Measurements from ENCODE around the gene CDK10. TPM values are rescaled to one million over a fixed set of nuclear protein-coding genes. Genes with fewer than 3 reads are reported as not detected.

The CDK10 gene
- total RNA-seq, 4 donors from 2014 or later, result 34.6 to 69.1 (median 40.9) TPM

GRCh38 chr16:89700100-89700648, 13.7 kb downstream of the CDK10 start:
- no peak for TF ChIP-seq POLR2A (IDR thresholded peaks at IDR 0.05)
- TF ChIP-seq, protein P1, sequence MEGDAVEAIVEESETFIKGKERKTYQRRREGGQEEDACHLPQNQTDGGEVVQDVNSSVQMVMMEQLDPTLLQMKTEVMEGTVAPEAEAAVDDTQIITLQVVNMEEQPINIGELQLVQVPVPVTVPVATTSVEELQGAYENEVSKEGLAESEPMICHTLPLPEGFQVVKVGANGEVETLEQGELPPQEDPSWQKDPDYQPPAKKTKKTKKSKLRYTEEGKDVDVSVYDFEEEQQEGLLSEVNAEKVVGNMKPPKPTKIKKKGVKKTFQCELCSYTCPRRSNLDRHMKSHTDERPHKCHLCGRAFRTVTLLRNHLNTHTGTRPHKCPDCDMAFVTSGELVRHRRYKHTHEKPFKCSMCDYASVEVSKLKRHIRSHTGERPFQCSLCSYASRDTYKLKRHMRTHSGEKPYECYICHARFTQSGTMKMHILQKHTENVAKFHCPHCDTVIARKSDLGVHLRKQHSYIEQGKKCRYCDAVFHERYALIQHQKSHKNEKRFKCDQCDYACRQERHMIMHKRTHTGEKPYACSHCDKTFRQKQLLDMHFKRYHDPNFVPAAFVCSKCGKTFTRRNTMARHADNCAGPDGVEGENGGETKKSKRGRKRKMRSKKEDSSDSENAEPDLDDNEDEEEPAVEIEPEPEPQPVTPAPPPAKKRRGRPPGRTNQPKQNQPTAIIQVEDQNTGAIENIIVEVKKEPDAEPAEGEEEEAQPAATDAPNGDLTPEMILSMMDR (IDR thresholded peaks at IDR 0.05), result peak in 1 of 3 donors; percentile 36
- intact Hi-C loops (cut with DNase I; ENCODE audit: low total_unique reads), result loop anchor here (10.0 kb wide), 1 partner anchor 165 kb away; no protein-coding TSS in a partner anchor
- DNase-seq (ENCODE audit: low spot score in 2 of 2), result peak; percentile 97 to 99
- H3K4me3 ChIP-seq (ENCODE audit: low read depth, poor library complexity, severe bottlenecking), result peak overlapping the region; percentile 56
- WGBS, 2 donors, result 1 to 3% methylated on average over 15 to 25 of the region's 30 CpGs

DNA sequence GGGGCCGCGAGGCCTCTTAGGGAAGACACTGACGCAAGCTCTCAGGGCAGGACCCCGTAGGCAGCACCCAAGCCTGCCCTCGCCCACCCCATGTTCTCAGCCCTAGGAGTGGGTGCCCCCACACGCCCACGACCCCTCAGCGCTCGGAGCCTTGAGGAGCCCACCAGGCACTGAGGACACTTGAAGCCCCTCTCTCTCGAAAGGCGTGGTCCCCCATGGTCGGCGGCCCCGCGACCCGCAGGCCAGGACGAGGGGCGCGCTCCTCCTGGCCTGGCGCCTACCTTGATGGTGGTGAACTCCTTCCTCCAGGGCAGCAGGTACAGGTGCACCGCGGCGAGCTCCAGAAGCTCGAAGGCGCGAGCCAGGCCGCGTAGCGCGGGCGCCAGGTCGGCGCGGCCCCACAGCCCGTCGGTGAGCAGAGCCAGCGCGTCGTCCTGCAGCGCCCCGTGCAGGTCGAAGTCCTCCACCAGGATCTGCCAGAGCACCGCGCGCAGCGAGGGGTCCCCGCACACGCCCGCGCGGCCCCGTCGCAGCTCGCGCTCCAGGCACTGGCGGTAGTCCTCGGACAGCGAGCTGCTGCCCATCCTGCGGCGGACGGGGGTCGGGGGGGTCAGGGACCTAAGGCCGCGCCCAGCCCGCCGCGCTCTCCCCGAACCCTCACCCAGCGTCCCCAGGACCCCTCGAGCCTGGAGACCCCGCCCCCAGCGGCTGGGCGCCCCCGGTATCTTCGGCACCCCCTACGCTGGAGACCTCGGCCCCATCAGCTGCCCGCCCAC, 14.3 kb downstream of the CDK10 start:
- H3K4me3 ChIP-seq (ENCODE audit: low read depth, poor library complexity, severe bottlenecking), result peak overlapping the region; percentile 56
- 3 to 4% methylated on average over 20 to 44 of the region's 78 CpGs for WGBS, 2 donors
- intact Hi-C loops (cut with DNase I; ENCODE audit: low total_unique reads), result loop anchor here (10.0 kb wide), 1 partner anchor 164 kb away; no protein-coding TSS in a partner anchor
- peak in 1 of 2 donors; percentile 89 for DNase-seq (ENCODE audit: low spot score in 2 of 2)
- no peak for TF ChIP-seq POLR2A (IDR thresholded peaks at IDR 0.05)
- TF ChIP-seq, protein P1 (IDR thresholded peaks at IDR 0.05), result no peak

DNA sequence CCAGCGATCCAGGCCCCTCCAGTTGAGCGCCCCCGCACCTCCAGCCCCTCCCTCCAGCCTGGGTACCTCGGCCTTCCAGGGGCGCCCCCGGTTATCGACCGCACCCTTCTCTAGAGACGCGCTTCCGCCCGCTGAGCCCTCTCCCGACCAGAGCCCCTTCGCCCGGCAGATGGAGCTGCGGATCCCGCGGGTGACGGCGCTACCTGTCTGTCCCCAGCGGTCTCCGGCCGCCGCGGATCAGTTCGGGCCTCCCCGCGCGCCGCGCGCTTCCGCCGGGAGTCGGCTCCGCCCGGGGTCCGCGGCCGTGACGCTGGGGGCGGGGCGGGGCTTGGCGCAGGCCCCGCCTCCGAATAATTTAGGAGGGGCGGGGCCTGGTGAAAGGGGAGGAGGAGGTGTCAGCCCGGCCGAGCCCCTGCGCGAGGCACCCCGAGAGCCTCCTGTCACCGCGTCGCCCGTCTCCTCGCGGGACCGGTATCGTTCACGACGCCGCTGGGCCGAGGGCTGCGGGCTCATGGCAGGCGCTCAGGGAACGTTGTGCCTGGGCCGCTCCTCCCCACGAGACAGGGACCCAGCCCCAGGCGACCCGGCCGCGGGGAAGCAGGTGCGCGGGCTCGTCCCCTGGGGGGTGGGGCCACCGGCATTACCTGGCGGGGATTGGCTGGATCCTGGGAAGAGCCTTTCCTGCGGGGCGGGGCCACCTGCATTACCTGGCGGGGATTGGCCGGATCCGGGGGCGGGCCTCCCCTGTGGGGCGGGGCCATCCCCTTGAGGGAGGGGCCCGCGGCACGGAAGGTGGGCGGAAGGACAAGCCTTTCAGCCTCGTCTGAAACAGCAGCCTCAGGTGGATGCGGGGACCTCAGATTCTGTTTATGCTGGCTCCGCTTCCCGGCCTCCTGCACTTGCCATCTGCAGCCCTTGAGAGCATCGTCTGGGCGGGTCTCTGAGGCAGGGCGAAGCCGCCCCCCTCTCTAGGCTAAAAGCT, 15.2 kb downstream of the CDK10 start, which contains the start of gene SPATA2L:
SPATA2L (minus strand) TSS at position 281 of the 982 bp plus-strand sequence. CDS start 473 bp downstream, outside the sequence.
- peak; percentile 82 to 97 for DNase-seq (ENCODE audit: low spot score in 2 of 2)
- intact Hi-C loops (cut with DNase I; ENCODE audit: low total_unique reads), result loop anchor here (10.0 kb wide), 1 partner anchor 163 kb away; no protein-coding TSS in a partner anchor
- peak within 1 kb of the TSS; percentile 56 for H3K4me3 ChIP-seq (ENCODE audit: low read depth, poor library complexity, severe bottlenecking)
- 3 to 5% methylated on average over 11 to 37 of the region's 97 CpGs for WGBS, 2 donors
- peak in 1 of 2 donors; percentile 57 for TF ChIP-seq POLR2A (IDR thresholded peaks at IDR 0.05)
- TF ChIP-seq, protein P1 (IDR thresholded peaks at IDR 0.05), result peak in 1 of 3 donors; percentile 11

DNA sequence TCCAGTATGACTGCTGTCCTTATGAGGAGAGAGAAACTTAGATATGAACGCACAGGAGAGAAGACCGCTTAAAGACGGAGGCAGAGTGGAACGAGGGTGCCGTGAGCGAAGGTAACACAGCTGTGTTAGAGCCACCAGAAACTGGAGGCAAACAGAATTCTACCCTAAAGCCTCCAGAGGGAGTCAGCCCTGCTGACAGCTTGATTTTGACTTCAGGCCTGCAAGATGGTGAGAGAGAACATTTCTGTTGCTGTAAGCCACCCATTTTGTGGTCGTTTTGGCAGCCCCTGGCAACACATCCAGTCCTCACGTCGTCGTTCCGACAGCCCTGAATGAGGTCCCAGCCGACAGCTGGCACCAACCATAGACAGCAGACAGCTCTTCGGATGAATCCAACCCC, 17.8 kb downstream of the CDK10 start:
- intact Hi-C loops (cut with DNase I; ENCODE audit: low total_unique reads), result loop anchor here (10.0 kb wide), 1 partner anchor 161 kb away; no protein-coding TSS in a partner anchor
- peak in 1 of 2 donors; percentile 81 for DNase-seq (ENCODE audit: low spot score in 2 of 2)
- TF ChIP-seq, protein P1 (IDR thresholded peaks at IDR 0.05), result no peak
- TF ChIP-seq POLR2A (IDR thresholded peaks at IDR 0.05), result no peak
- 77 to 81% methylated on average over 13 of the region's 13 CpGs for WGBS, 2 donors
- no peak overlapping the region for H3K4me3 ChIP-seq (ENCODE audit: low read depth, poor library complexity, severe bottlenecking)

- DNase-seq (ENCODE audit: low spot score in 2 of 2), result no peak
- H3K4me3 ChIP-seq (ENCODE audit: low read depth, poor library complexity, severe bottlenecking), result no peak overlapping the region
- no peak for TF ChIP-seq POLR2A (IDR thresholded peaks at IDR 0.05)
- TF ChIP-seq, protein P1 (IDR thresholded peaks at IDR 0.05), result no peak
- 73 to 81% methylated on average over 15 of the region's 15 CpGs for WGBS, 2 donors
- intact Hi-C loops (cut with DNase I; ENCODE audit: low total_unique reads), result loop anchor here (5.0 to 10.0 kb wide), 2 partner anchors 87 to 160 kb away; no protein-coding TSS in a partner anchor
Observed at GRCh38 chr16:89705006-89705405, 18.5 kb downstream of the CDK10 start.
